Activated CD8-positive, alpha-beta T cell treated with anti-CD3 and anti-CD28 coated beads for 36 hours (primary cell): ENCODE measurements around the gene KCNH6. TPM values are rescaled to one million over a fixed set of nuclear protein-coding genes. Genes with fewer than 3 reads are reported as not detected.
A peak's percentile ranks its signal among the peaks of the same experiment; 100 is the strongest.

Source experiments
- ATAC-seq: fragments of 200-7000 bp; cut with Tn5 transposase; one replicate; pipeline ENCODE4 v1.10.0; 2021; ENCODE audit warnings: mild to moderate bottlenecking, moderate library complexity
- CTCF ChIA-PET: fragments of 350-600 bp; sonication (Branson Sonifier 250); formaldehyde crosslinking; loops from one replicate; lab custom pipeline; 2021; ENCODE audit warnings: antibody characterized with exemption; lab: Charles Lee
- POLR2A ChIA-PET: fragments of 350-600 bp; sonication (Branson Sonifier 250); formaldehyde crosslinking; loops from one replicate; lab custom pipeline; 2021; ENCODE audit warnings: antibody characterized with exemption; lab: Charles Lee
- DNase-seq: peaks from one replicate; pipeline ENCODE4 v3.0.0-alpha.2; 2020
- H3K27ac Mint-ChIP-seq: one replicate; pipeline ENCODE4 v1.8.0; 2021; ENCODE audit warnings: mild to moderate bottlenecking, mixed read lengths
- H3K27me3 Mint-ChIP-seq: one replicate; pipeline ENCODE4 v1.8.0; 2021; ENCODE audit warnings: mixed read lengths
- H3K36me3 Mint-ChIP-seq: one replicate; pipeline ENCODE4 v1.8.0; 2021; ENCODE audit warnings: low read depth, mixed read lengths
- H3K4me1 Mint-ChIP-seq: one replicate; pipeline ENCODE4 v1.8.0; 2021; ENCODE audit warnings: low read depth, mixed read lengths
- H3K4me3 Mint-ChIP-seq: one replicate; pipeline ENCODE4 v1.8.0; 2021; ENCODE audit warnings: mild to moderate bottlenecking, moderate library complexity, mixed read lengths
- H3K9me3 Mint-ChIP-seq: one replicate; pipeline ENCODE4 v1.8.0; 2021; ENCODE audit warnings: mixed read lengths
- CTCF ChIP-seq: fragments of 200-600 bp; IDR thresholded peaks from one replicate; pipeline ENCODE4 v1.8.0; 2022; ENCODE audit warnings: antibody characterized with exemption, mild to moderate bottlenecking
- intact Hi-C: fragments of 100-400 bp; cut with micrococcal nuclease; formaldehyde crosslinking; loops from one replicate; pipeline ENCODE4 v1.10.0; 2022
- total RNA-seq, 2 experiments: library from RNA; stranded (reverse); gene quantifications; one replicate each; pipeline ENCODE4 v1.2.3, GENCODE V29; 2021

KCNH6 gene
- total RNA-seq, 2 experiments from 2014 or later: not detected

- Mint-ChIP-seq H3K27ac (no peak overlapping the region), H3K27me3 (no peaks in the 10 kb centered on the region), H3K4me3 (no peak overlapping the region), H3K36me3 (peaks cover 30% of the 10 kb centered on the region), H3K4me1 (peaks cover 66% of the 10 kb centered on the region), H3K9me3 (no peaks in the 10 kb centered on the region)
- ATAC-seq: no peak
- no peak for TF ChIP-seq CTCF
- intact Hi-C loops: no loop called here
- ChIA-PET POLR2A (interaction anchor here (0.7 kb wide), 2 partner anchors 44 to 1111 kb away, joined by 3 read pairs; no protein-coding TSS in a partner anchor), CTCF (interaction anchor here (3.2 to 3.9 kb wide), 2 partner anchors 56 to 130 kb away, joined by 9 to 17 read pairs; no protein-coding TSS in a partner anchor)
- DNase-seq: no peak
These were observed 32.5 kb downstream of the KCNH6 start for GRCh38 chr17:63555500-63556156.

- H3K36me3 Mint-ChIP-seq: peaks cover 21% of the 10 kb centered on the region
- CTCF ChIA-PET: interaction anchor here (1.0 to 3.9 kb wide), 3 partner anchors 9 to 132 kb away, joined by 3 to 17 read pairs (median 9); no protein-coding TSS in a partner anchor
- intact Hi-C loops: no loop called here
- ATAC-seq (no peak), DNase-seq (no peak)
- POLR2A ChIA-PET: no interaction called here
- H3K4me3 Mint-ChIP-seq: no peak overlapping the region
- H3K27ac Mint-ChIP-seq: peak overlapping the region; percentile 15
- no peak for TF ChIP-seq CTCF
- no peaks in the 10 kb centered on the region for H3K27me3 Mint-ChIP-seq
- no peaks in the 10 kb centered on the region for H3K9me3 Mint-ChIP-seq
- peaks cover 65% of the 10 kb centered on the region for H3K4me1 Mint-ChIP-seq
These were observed 34.3 kb downstream of the KCNH6 start for GRCh38 chr17:63557416-63557815.

- Mint-ChIP-seq H3K4me1 (peaks cover 62% of the 10 kb centered on the region), H3K4me3 (no peak overlapping the region), H3K9me3 (no peaks in the 10 kb centered on the region), H3K27me3 (no peaks in the 10 kb centered on the region), H3K36me3 (peaks cover 15% of the 10 kb centered on the region), H3K27ac (no peak overlapping the region)
- CTCF ChIA-PET: interaction anchor here (0.9 to 1.0 kb wide), 2 partner anchors 8 to 133 kb away, joined by 3 to 4 read pairs; no protein-coding TSS in a partner anchor
- intact Hi-C loops: no loop called here
- POLR2A ChIA-PET: no interaction called here
- no peak for ATAC-seq
- TF ChIP-seq CTCF: no peak
- no peak for DNase-seq
These were observed 35.3 kb downstream of the KCNH6 start for GRCh38 chr17:63558441-63558840.

DNA sequence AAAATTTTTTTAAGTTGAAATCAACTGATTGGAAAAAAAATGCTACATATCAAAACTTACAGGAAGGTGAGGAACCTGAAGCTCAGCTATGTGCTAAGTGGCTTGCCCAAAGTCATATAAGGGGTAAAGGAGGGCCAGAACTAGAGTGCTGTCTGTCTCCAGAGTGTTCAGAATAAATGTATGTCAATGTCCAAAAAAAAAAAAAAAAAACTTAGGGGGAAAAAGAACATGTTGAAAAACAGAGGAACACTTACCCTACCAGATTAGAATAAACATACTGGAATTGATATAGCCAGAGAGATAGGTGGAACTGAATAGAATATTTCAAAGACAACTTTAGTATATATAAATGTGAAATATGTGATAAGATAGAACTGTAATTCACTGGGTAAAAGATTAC lies 38.7 kb downstream of the KCNH6 start:
- Mint-ChIP-seq H3K4me1 (peaks cover 44% of the 10 kb centered on the region), H3K4me3 (no peak overlapping the region), H3K36me3 (peaks cover 11% of the 10 kb centered on the region), H3K9me3 (no peaks in the 10 kb centered on the region), H3K27ac (no peak overlapping the region), H3K27me3 (no peaks in the 10 kb centered on the region)
- intact Hi-C loops: no loop called here
- no peak for TF ChIP-seq CTCF
- ATAC-seq: no peak
- ChIA-PET CTCF (no interaction called here), POLR2A (interaction anchor here (0.8 kb wide), 1 partner anchor 12 kb away, joined by 3 read pairs; no protein-coding TSS in a partner anchor)
- DNase-seq: no peak

GRCh38 chr17:63563339-63563738 lies 40.2 kb downstream of the KCNH6 start:
- peaks cover 1% of the 10 kb centered on the region for H3K36me3 Mint-ChIP-seq
- no peak overlapping the region for H3K27ac Mint-ChIP-seq
- ATAC-seq: no peak
- ChIA-PET CTCF (interaction anchor here (1.0 kb wide), 1 partner anchor 9 kb away, joined by 3 read pairs; no protein-coding TSS in a partner anchor), POLR2A (no interaction called here)
- no peaks in the 10 kb centered on the region for H3K27me3 Mint-ChIP-seq
- no peak overlapping the region for H3K4me3 Mint-ChIP-seq
- DNase-seq: no peak
- intact Hi-C loops: no loop called here
- no peaks in the 10 kb centered on the region for H3K9me3 Mint-ChIP-seq
- H3K4me1 Mint-ChIP-seq: peaks cover 31% of the 10 kb centered on the region
- TF ChIP-seq CTCF: no peak
